HG03521 (cell line): ENCODE results near the gene DCX.

Source experiments
- ATAC-seq: cut with Tn5 transposase; IDR thresholded peaks from one replicate; pipeline ENCODE4 v1.9.1; 2021; ENCODE audit warnings: mild to moderate bottlenecking, moderate library complexity; ENCODE audit not compliant: unreplicated experiment

DCX gene

DNA sequence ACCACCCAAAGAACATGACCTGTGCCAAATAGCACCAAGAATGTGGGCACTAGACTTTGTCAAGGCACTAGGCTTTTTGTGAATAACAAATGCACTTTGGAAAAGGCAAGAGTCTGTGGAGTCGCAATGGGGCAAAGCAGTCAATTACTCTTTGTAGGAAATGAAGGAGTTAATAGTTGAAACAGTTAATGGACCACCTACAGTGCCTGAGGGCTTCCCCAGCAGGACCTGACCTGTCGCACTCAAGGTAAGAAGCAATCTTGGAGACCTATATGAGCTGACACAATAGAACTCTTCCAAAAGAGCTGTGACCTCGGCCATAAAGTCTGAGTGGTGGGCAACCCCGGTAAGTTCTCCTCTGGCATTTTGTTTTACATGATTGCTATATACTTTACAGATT lies 92.5 kb downstream of the DCX start:
- no peak for ATAC-seq

DNA sequence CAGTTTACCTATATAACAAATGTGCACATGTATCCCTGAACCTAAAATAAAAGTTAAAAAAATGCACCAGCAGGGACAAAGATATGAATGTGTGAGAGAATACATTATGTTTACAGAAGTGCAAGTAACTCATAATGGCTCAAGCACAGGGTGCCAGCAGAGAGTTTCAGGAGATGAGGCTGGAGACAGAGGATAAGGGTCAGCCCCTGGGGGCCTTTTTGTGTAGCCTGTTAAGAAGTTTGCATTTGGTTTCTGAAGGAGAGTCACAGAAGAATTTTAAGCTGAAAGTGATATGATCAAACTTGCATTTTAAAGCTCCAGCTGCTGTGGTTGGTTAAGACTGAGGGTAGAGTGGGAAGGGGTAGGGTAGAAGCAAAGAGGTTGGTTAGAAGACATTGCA lies 93.1 kb downstream of the DCX start:
- no peak for ATAC-seq

DNA sequence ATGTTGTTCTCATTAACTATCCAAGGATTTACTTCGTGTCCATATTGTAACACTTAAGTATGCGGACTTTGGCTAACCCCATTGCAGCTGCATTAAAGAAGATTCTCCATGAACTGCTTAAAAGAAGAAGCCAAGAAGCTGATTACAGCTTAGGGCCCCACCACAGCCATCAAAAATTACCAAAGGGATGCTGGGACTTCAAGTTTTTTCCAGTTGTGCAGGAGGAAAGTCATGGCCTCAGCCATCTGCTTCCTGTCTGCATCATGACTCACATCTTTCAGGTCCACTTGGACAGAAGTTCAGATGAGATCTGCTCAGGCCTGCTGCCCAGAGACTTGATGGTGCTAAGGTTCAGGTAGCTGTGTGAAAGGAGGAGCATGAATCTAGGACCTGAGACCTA lies 102.9 kb downstream of the DCX start:
- no peak for ATAC-seq

DNA sequence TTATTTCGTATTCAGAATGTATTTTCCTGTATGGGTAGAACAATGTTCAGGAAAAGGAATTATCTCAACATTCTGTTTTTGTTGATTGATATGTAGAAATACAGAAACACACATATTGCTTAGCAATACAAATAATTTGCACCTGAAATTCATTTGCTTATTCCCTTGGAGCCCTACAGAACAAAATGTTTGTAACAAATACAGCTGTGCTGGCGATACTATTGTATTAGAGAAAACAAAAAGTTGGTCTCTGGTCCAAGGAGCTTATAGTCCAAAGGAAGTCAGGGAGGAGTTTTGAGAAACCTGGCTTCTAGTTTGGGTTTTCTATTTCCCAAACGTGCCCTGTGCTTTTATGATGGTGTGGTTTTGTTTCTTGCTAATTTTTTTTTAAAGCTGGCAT lies 104.0 kb downstream of the DCX start:
- ATAC-seq = no peak

DNA sequence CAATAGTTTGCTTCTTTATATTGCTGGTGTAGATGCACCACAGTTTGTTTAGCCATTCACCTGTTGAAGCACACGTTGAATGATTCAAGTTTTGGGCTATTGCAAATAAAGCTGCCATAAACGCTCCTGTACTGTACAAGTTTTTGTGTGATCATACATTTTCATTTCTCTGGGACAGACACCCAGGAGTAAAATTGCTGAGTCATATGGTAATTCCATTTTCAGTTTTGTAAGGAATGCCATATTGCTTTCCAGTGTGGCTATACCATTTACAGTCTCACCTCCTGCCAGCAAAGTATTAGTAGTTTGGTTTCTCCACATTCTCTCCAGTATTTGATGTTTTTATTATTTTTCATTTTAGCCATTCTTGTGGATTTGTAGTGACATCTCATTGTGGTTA lies 109.7 kb downstream of the DCX start:
- no peak for ATAC-seq

DNA sequence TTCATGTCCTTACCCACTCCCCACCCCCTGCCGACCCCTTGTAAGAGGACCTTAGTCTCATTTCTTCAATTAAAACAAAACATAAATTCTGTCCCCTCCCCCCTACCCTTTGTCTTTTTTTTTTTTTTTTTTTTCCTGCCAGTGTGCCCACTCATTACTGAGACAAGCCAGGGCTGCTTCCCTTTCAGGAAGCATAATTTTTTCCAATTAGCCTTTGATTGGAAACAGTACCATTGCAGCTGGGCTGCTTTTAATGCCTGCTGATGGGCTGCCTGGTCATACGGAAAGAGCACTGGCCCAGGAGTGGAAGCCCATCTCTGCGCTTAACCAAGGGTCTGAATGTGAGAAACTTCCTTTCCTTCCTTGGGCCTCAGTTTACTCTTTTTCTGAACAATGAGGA lies 123.2 kb downstream of the DCX start:
- ATAC-seq = no peak

DNA sequence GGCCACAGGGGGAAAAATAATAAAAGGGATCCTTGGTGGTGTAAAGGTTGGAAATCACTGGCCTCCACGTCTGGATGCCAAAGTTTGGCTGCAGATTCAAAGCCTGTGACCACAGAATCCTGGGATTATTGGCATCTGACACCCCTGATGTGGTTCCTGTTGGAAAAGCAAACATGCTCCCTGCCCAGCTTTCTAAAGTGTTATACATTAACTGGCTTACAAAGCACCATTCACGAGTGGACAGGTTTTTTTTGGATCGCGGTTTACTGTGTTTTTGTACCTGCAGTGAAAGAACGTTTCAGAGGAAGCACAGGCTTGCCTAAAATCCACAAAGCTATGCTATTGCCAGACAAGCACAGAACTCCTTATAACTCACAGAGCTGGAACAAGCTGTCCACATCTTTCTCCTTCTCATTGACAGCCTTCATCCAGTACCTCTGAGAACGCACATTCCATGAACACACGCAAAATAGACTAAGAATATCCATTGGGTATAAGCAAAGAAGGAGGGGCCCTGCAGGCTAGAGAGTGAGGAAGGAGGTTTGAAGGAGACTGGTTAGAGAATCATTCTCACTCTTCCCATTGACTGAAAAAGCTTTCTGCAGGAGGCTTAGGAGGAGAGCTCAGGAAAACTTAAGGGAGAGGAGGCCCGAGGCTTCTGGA lies 127.2 kb downstream of the DCX start:
- no peak for ATAC-seq

DNA sequence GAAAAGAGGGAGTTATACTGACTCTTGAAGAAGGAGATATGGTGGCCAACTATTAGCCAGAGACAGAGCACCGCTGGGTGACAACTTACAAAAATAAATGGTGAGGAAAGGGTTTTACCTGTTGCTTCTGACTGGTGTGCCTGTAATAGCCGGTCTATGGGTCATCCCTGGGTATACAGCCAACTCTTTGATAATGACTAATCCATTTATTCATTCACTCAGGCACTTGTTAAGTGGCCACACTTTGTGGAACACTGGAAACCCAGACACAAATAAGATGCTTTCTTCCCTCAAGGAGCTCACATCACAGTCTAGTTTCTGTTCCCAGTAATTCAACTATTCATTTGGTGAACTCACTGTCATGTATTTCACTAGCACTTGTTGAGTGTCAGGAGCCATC lies 128.5 kb downstream of the DCX start:
- ATAC-seq = no peak

DNA sequence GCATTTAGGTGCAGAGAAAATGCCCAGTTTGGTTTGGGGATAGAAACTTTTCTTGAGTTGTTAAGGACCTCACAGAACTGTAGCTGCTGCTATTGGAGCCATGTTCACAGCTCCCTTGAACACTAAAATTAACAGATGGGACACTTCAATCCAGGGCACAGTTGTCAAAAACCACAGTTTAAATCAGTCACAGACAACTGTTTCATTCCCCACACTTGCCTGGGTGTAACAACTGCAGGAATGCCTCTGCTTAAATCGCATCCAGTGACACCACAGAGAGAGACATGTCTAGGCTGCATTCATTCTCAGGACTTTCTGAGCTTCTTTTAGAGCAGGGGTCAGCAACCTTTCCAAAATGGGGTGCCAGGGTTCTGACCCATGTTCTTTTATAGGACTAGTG lies 129.0 kb downstream of the DCX start:
- no peak for ATAC-seq

DNA sequence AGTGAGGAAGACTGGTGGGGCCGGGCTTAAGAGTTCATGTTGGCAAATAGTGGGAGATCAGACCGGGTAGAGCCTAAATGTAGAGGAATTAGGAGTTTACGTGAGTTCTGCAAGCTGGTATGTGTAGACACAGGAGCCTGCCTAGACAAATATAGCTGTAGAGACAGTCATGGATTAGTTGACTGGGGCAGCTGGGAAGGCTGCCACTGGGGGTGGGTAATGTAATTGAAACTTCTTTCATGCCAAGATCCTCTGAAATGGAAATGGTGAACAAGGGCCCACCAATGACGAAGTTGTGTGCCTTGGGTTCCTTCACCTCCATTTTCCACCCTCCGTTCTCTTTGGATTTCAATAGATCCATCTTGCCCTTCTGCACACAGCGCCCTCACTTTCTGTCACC lies 129.9 kb downstream of the DCX start:
- no peak for ATAC-seq

DNA sequence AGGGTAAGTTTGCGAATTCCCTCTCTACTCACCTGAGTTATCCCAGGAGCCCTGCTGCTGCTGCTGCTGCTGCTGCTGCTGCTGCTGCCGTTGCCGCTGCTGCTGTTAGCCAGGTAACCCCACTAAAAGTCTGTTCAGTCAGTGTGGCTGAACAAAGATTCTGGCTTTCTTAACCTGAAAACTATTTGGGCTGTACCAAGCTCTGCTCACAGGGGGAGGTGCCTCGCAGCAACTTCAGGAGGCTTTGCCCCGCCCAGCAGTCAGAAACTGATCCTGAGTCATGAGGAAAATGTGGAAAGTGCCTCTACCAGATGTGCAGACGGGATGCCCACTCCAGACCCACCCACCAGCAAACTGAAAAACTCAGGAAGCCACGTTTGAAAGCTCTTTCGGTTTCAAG lies 141.7 kb downstream of the DCX start, which contains the start of gene CAPN6:
CAPN6 (minus strand) TSS at position 145 of the 400 bp plus-strand sequence. CDS start 6,547 bp downstream, outside the sequence.
- ATAC-seq = no peak

DNA sequence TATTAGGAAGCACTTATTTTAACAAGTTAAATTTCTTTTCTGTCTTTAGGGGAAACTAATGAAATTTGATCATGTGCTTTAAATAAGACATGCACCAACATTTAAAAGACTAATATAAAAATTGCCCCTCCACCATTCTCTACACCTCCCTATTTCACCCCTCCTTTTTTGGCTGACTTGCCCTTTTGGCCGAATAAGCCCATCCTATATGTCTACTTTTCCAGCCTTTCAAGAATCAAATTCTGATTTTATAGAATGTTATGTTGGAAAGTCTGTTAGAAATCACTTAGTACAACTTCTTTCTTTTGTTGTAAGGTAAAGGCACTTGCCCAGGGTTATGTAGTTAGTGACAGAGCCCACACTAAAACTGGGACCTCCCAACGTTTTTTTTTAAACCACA lies 143.5 kb downstream of the DCX start:
- ATAC-seq = no peak

DNA sequence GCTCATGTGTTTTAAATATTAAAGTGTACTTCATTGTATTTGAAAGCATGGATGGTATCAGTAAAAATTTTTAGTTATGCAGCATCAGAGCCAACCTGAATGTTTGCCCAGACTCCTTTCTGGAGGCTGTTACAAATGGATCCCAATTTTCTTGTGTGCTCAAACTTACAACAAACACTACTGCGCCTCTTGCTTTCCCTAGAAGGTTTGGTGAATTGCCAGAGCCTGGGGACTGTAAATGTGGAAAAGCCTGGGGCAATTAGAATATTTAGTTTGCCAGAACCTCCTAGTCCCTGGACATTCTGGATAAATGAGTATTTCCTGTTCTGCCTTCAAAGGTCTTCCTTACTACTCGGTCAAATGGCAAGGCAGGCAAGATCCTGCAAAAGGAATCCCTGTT lies 146.5 kb downstream of the DCX start:
- ATAC-seq = no peak

DNA sequence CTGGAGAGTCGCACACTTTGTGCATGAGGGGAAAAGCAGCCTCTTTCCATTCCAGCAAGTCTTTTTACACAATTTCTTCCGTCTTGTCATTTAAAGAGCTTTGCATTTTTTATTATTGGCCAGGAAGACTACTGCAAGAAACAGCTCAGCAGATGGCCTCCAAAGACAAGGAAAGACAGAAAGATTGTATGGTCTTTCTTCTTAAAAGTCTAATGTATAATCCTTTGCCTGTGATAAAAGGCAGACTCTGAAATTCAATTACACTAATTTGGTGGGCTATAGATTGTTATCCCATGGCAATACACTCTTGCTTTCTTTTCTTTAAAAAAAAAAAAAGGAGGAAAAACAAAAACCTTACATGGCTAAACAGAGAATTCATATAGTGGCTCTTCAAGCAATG lies 147.6 kb downstream of the DCX start:
- ATAC-seq = no peak

DNA sequence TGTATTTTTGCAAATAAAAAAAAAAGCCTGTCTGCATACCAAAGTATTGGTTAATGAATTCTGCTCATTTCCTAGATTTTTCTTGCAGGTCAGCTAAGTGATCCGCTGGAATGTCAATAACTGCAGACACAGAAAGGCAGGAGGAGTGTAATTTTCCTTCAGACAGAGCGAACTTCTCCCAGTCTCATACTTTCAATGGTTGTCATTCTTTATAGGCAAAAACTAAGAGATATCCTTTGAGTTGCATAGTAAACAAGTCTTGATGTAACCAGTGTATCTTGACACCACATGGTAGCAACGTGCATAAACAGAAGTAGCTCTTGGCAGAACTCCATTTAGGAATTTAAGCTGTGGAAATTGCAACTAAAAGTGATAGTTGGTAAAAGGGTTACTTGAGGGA lies 149.9 kb downstream of the DCX start:
- no peak for ATAC-seq

DNA sequence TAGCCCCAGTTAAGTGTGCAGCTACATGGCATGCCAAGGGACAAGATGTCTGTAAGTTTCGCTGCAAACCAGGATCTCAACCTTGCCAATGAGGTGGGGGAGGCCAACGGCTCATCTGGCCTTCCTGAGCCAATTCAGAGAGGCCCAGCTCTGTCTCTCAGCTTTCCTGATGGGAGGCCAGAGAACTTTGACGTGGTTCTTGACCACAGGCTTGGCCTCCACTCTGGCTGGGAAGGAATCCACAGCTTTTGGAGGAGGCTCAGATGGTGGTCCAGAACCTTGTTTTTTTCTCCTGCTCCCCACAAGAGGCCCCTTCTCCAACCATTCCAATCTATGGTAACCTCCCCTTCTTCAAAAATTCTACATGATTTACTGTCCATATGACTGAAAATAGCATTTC lies 151.5 kb downstream of the DCX start:
- no peak for ATAC-seq

DNA sequence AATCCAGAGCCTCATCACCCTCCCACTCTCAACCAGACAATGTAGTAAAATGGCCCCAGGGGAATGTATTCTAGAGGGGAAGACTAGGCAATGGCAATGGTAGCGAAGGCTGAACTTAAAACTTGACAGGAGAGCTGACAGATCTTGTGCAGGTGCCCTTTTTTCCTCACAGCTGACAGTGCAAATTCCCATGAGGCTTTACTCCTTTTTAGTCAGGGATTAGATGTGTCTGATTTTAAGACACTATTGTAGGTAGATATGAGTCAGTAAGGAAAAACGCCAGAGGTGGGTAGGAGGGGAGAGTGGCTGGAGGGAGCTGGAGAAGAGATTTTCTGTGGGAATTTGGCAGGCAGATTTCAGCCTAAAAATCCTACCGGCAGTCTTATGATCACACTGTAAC lies 152.4 kb downstream of the DCX start:
- no peak for ATAC-seq

DNA sequence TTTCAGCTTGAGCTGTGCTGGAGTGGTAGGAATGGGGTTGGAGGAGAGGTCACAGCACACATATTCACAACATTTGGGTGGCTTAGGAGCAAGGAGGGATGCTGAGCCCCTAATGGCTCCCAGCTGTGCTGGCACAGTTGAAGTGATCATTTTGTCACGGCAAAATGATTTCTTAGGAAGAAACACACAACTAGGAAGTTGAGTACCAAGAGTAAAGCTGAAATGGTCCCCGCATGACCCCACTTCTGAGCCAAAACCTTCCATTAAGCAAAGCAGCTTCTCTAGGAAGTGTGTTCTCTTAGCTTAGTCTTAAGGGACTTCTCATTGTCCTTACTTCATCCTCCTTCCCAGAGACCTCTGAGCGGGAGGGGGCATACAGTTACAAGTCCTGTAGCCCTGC lies 154.3 kb downstream of the DCX start:
- no peak for ATAC-seq

DNA sequence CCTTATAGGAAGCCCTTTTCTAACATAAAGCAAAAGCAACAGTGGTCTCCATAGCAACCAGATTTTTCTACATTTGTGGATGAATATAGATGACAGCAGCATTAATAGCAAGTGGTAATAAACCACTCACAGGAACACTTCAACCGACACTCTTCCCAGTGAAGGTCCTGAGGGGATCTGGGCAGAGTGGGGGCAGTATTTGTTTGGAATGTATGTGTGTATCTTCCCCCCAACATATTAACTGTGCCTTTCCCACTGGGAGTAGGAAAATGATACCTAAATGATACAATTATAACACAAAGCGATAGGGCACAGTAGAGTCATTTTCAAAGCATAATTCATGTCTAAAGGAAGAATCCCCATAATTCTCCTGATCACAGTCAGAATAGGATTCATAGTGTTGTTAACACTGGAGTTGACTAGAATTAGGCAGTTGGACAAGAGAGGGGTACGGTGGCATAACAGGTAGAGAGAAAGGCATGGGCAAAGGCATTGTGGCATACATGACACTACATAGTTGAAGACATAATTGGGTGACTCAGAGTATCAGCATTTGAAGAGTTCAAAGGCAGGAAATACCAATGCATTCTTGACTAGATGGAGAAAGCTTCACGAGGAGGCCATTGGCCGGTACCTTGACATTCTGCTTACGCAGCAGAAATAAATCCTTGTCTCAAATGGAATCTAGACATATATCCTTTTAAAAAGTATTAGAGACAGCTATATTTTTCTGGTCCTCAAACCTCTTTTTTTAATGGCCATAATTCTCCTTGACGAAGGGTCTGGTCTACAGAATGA lies 156.9 kb downstream of the DCX start:
- ATAC-seq = no peak

DNA sequence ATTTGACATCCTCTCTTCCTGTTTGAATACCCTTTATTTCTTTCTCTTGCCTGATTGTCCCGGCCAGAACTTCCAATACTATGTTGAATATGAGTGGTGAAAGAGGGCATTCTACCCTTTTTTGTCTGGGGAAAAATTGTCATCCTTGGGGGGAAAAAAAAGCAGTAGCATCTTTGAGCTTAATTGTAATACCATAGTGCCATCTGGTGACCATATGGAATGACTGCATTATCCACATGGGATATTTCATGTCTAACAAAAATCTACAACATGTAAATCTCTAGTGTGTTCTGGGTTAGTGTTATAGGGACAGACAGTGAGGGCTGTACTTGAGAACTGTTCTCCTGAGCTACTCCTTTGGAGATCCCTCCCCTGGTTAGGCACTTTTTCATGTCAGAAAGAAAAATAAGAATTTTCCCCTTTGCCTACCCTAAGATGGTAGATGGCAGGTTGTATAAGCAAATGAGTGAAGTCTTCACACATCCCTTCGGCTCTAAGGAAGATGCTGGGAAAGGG lies 167.7 kb downstream of the DCX start:
- ATAC-seq = no peak
